Smooth muscle cell (in vitro differentiated cells): Measurements from ENCODE around the gene UBE2C. TPM values are rescaled to one million over a fixed set of nuclear protein-coding genes. Genes with fewer than 3 reads are reported as not detected.

Experiments used
- DNase-seq: peaks from one replicate; lab custom pipeline; 2025; ENCODE audit not compliant: unreplicated experiment; lab: John Stamatoyannopoulos, UW
- H2AFZ ChIP-seq: fragments of 200-600 bp; sonication (generic); 2 replicates; pipeline ENCODE4 v1.6.0; 2016; ENCODE audit warnings: antibody characterized with exemption, low read depth, mild to moderate bottlenecking
- H3F3A ChIP-seq: fragments of 200-600 bp; sonication (generic); 2 replicates; pipeline ENCODE4 v1.6.0; 2017; ENCODE audit warnings: antibody characterized with exemption, low read depth
- H3K27ac ChIP-seq: fragments of 200-600 bp; sonication (generic); 2 replicates; pipeline ENCODE4 v1.5.1; 2016; ENCODE audit warnings: low read depth, mild to moderate bottlenecking
- H3K27me3 ChIP-seq: fragments of 200-600 bp; sonication (generic); 2 replicates; pipeline ENCODE4 v1.6.1; 2016; ENCODE audit warnings: low read depth, mild to moderate bottlenecking
- H3K36me3 ChIP-seq: fragments of 200-600 bp; sonication (generic); 2 replicates; pipeline ENCODE4 v1.5.1; 2016; ENCODE audit warnings: low read depth
- H3K4me1 ChIP-seq: fragments of 200-600 bp; sonication (generic); 2 replicates; pipeline ENCODE4 v1.5.1; 2016; ENCODE audit warnings: low read depth
- H3K4me2 ChIP-seq: fragments of 200-600 bp; sonication (generic); 2 replicates; pipeline ENCODE4 v1.6.0; 2016; ENCODE audit warnings: mild to moderate bottlenecking
- H3K4me3 ChIP-seq: fragments of 200-600 bp; sonication (generic); 2 replicates; pipeline ENCODE4 v1.5.1; 2016; ENCODE audit warnings: mild to moderate bottlenecking
- H3K79me2 ChIP-seq: fragments of 200-600 bp; sonication (generic); 2 replicates; pipeline ENCODE4 v1.6.0; 2016; ENCODE audit warnings: low read depth, mild to moderate bottlenecking
- H3K9ac ChIP-seq: fragments of 200-600 bp; sonication (generic); 2 replicates; pipeline ENCODE4 v1.6.0; 2016; ENCODE audit warnings: low read depth
- H3K9me3 ChIP-seq: fragments of 200-600 bp; sonication (generic); replicated peaks from 2 replicates; pipeline ENCODE4 v1.5.1; 2016; ENCODE audit warnings: low read depth
- H4K20me1 ChIP-seq: fragments of 200-600 bp; sonication (generic); 2 replicates; pipeline ENCODE4 v1.6.0; 2016; ENCODE audit warnings: low read depth
- CTCF ChIP-seq: fragments of 200-600 bp; sonication (generic); IDR thresholded peaks from 2 replicates; pipeline ENCODE4 v1.5.1; 2017; ENCODE audit warnings: borderline replicate concordance, mild to moderate bottlenecking, antibody characterized with exemption; ENCODE audit not compliant: insufficient read depth, poor library complexity, severe bottlenecking
- WGBS: methylation state at CpG from one replicate; pipeline ENCODE4 v1.1.7; 2016; ENCODE audit warnings: low lambda C conversion rate; 5-methylcytosine and 5-hydroxymethylcytosine counted together
- polyA plus RNA-seq: library from polyadenylated mRNA; unstranded; fragments of >200 nt; fragmentation: Nextera tagmentation; extraction: Ambion mirVana; gene quantifications from 2 replicates; pipeline ENCODE4 v1.2.1, GENCODE V29; 2016
- total RNA-seq: library from RNA; depleted of rRNA; stranded (reverse); fragments of >200 nt; gene quantifications from 2 replicates; pipeline ENCODE4 v1.2.3, GENCODE V29; 2014

Gene UBE2C
- total and polyA plus RNA-seq, 2 experiments from 2014 or later: 35.1 to 66.5 TPM

- H3K9ac ChIP-seq: no peak overlapping the region
- 73% methylated on average over 2 of the region's 2 CpGs for WGBS
- no peaks in the 10 kb centered on the region for H3K36me3 ChIP-seq
- peaks cover 27% of the 10 kb centered on the region for H3K79me2 ChIP-seq
- no peak overlapping the region for H3K4me2 ChIP-seq
- H3K4me3 ChIP-seq: no peak overlapping the region
- no peaks in the 10 kb centered on the region for H3F3A ChIP-seq
- TF ChIP-seq CTCF: no peak
- peaks cover 13% of the 10 kb centered on the region for H3K4me1 ChIP-seq
- no peak overlapping the region for H2AFZ ChIP-seq
- no peaks in the 10 kb centered on the region for H4K20me1 ChIP-seq
- no peaks in the 10 kb centered on the region for H3K27me3 ChIP-seq
- no peak for DNase-seq
- H3K9me3 ChIP-seq: no peaks in the 10 kb centered on the region
- no peak overlapping the region for H3K27ac ChIP-seq
Observed at GRCh38 chr20:45853484-45853883, 41.0 kb downstream of the UBE2C start.

GRCh38 chr20:45857114-45857881, 44.9 kb downstream of the UBE2C start, which contains the start of the genes ACOT8 and ZSWIM3:
Gene ACOT8, minus strand, starts transcription at chr20:45857392. Its CDS starts 77 bp downstream, at chr20:45857315.
Gene ZSWIM3, plus strand, starts transcription at chr20:45857614. Its CDS starts 212 bp downstream, at chr20:45857826.
- no peaks in the 10 kb centered on the region for H3K9me3 ChIP-seq
- H3F3A ChIP-seq: no peaks in the 10 kb centered on the region
- peak within 1 kb of the TSS; percentile 72 for H3K9ac ChIP-seq
- H3K4me3 ChIP-seq: peak within 1 kb of the TSS; percentile 78
- DNase-seq: peak; percentile 45
- H3K4me1 ChIP-seq: peaks cover 13% of the 10 kb centered on the region
- no peaks in the 10 kb centered on the region for H3K27me3 ChIP-seq
- H2AFZ ChIP-seq: peak within 1 kb of the TSS; percentile 88
- peak within 1 kb of the TSS; percentile 94 for H3K4me2 ChIP-seq
- WGBS: 1% methylated on average over 36 of the region's 36 CpGs
- no peaks in the 10 kb centered on the region for H3K36me3 ChIP-seq
- no peak for TF ChIP-seq CTCF
- peak within 1 kb of the TSS; percentile 37 for H3K27ac ChIP-seq
- H4K20me1 ChIP-seq: no peaks in the 10 kb centered on the region
- H3K79me2 ChIP-seq: peaks cover 30% of the 10 kb centered on the region

GRCh38 chr20:45857882-45858216, 45.4 kb downstream of the UBE2C start:
- peaks cover 13% of the 10 kb centered on the region for H3K4me1 ChIP-seq
- H3K36me3 ChIP-seq: no peaks in the 10 kb centered on the region
- DNase-seq: no peak
- peaks cover 30% of the 10 kb centered on the region for H3K79me2 ChIP-seq
- no peak overlapping the region for H3K27ac ChIP-seq
- H2AFZ ChIP-seq: peak overlapping the region; percentile 88
- H3F3A ChIP-seq: no peaks in the 10 kb centered on the region
- H3K9ac ChIP-seq: peak overlapping the region; percentile 47
- no peaks in the 10 kb centered on the region for H4K20me1 ChIP-seq
- no peak for TF ChIP-seq CTCF
- H3K27me3 ChIP-seq: no peaks in the 10 kb centered on the region
- peak overlapping the region; percentile 94 for H3K4me2 ChIP-seq
- H3K4me3 ChIP-seq: peak overlapping the region; percentile 78
- H3K9me3 ChIP-seq: no peaks in the 10 kb centered on the region
- 7% methylated on average over 13 of the region's 13 CpGs for WGBS
